Mucosa of rectum (tissue), 2 donors: ENCODE data around the gene APOA1.

ENCODE experiments used
- H3K27ac ChIP-seq, 2 donors: one replicate each; pipeline ENCODE4 v1.7.0; 2013; ENCODE audit warnings: inconsistent platforms in 2 of 2, low read depth in 2 of 2, low read length in 2 of 2
- H3K27me3 ChIP-seq, 2 donors: one replicate each; pipeline ENCODE4 v1.7.0; 2013; ENCODE audit warnings: low read length in 2 of 2; ENCODE audit not compliant: control insufficient read depth in 2 of 2, insufficient read depth in 2 of 2
- H3K36me3 ChIP-seq, 2 donors: one replicate each; pipeline ENCODE4 v1.7.0; 2013; ENCODE audit warnings: low read length in 2 of 2; ENCODE audit not compliant: control insufficient read depth in 2 of 2, insufficient read depth in 2 of 2
- H3K4me1 ChIP-seq, 2 donors: one replicate each; pipeline ENCODE4 v1.7.0; 2013; ENCODE audit warnings: low read length in 2 of 2, mild to moderate bottlenecking in 1 of 2; ENCODE audit not compliant: control insufficient read depth in 2 of 2, insufficient read depth in 2 of 2
- H3K4me3 ChIP-seq, 2 donors: one replicate each; pipeline ENCODE4 v1.7.0; 2013; ENCODE audit warnings: low read length in 2 of 2
- H3K9ac ChIP-seq, 2 donors: one replicate each; pipeline ENCODE4 v1.7.0; 2013; ENCODE audit warnings: low read length in 2 of 2, low read depth in 1 of 2, mild to moderate bottlenecking in 1 of 2
- H3K9me3 ChIP-seq, 2 donors: one replicate each; pipeline ENCODE4 v1.7.0; 2013; ENCODE audit warnings: low read length in 2 of 2; ENCODE audit not compliant: control insufficient read depth in 2 of 2
- donor health status: healthy.
- donor health status: Normal muscosa, but diverticular disease.

Gene APOA1

GRCh38 chr11:116847612-116848011 is 10.2 kb upstream of the APOA1 start:
- H3K36me3 ChIP-seq = peaks cover 32 to 54% of the 10 kb centered on the region in 2 donors
- H3K9me3 ChIP-seq = no peaks in the 10 kb centered on the region
- no peaks in the 10 kb centered on the region for H3K27me3 ChIP-seq
- H3K4me3 ChIP-seq = no peak overlapping the region
- no peak overlapping the region for H3K27ac ChIP-seq
- H3K4me1 ChIP-seq = peaks cover 11 to 17% of the 10 kb centered on the region in 2 donors
- no peak overlapping the region for H3K9ac ChIP-seq

GRCh38 chr11:116844722-116845121 is 7.3 kb upstream of the APOA1 start:
- Histone ChIP-seq H3K27ac (no peak overlapping the region), H3K4me1 (no peaks in the 10 kb centered on the region), H3K9me3 (no peaks in the 10 kb centered on the region), H3K4me3 (no peak overlapping the region), H3K36me3 (peaks cover 32 to 51% of the 10 kb centered on the region in 2 donors), H3K27me3 (no peaks in the 10 kb centered on the region), H3K9ac (no peak overlapping the region)

DNA sequence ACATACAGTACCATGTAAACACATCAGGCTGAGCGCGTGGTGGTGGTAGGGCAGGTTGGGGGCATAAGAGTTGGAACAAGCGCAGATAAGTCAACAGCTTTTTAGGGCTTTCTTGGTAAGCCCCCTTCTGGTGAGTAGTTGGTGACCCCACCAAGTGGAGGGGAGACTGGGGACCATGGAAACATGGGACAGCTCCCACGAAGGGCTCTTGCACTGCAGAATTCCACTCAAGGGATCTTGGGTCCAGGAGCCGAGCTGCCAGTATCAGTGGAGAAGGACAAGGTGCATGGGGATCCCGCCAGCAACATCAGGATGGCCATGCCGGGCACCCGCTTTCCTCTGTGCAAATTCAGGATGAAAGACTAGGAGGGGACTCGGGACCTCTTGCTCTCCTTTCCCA is 6.2 kb upstream of the APOA1 start:
- Histone ChIP-seq H3K4me3 (no peak overlapping the region), H3K9me3 (no peaks in the 10 kb centered on the region), H3K36me3 (peaks cover 25 to 40% of the 10 kb centered on the region in 2 donors), H3K4me1 (no peaks in the 10 kb centered on the region), H3K27me3 (no peaks in the 10 kb centered on the region), H3K9ac (no peak overlapping the region), H3K27ac (no peak overlapping the region)

- no peak overlapping the region for H3K9ac ChIP-seq
- no peak overlapping the region for H3K27ac ChIP-seq
- H3K27me3 ChIP-seq = no peaks in the 10 kb centered on the region
- no peak overlapping the region for H3K4me3 ChIP-seq
- H3K36me3 ChIP-seq = peaks cover 25 to 37% of the 10 kb centered on the region in 2 donors
- no peaks in the 10 kb centered on the region for H3K4me1 ChIP-seq
- H3K9me3 ChIP-seq = no peaks in the 10 kb centered on the region
These were observed 5.5 kb upstream of the APOA1 start for GRCh38 chr11:116842909-116843308.

GRCh38 chr11:116842117-116842516 is 4.7 kb upstream of the APOA1 start:
- Histone ChIP-seq H3K36me3 (peaks cover 22 to 29% of the 10 kb centered on the region in 2 donors), H3K4me3 (no peak overlapping the region), H3K27ac (no peak overlapping the region)

DNA sequence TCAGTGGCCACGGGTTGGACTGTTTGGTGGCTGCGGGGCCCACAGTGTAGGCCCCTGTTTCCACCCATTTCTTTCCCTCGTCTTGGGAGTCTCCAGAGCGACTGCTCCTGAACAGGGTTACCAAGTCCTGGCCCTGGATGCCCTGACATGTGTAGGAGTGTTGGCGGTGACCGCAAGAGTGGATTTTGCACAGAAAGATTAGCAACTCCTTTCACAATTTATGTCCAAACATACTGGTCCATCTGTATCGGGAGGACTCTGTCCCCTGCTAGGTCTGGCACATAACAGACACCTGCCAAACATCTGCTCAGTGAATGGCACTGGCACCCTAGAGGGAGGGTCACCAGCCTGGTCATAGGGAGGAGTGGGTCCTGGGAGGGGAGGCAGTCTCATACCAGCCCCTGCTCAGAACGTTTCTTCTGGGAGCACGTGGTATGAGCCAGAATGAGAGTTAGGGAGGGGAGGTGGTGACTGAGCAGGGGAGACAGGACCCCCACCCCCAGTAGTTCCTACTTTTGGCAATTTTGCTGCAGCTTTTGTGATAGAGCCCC is 3.4 kb upstream of the APOA1 start:
- no peak overlapping the region for H3K4me3 ChIP-seq
- H3K9me3 ChIP-seq = no peaks in the 10 kb centered on the region
- H3K27me3 ChIP-seq = no peaks in the 10 kb centered on the region
- peaks cover 10 to 17% of the 10 kb centered on the region in 2 donors for H3K36me3 ChIP-seq
- no peak overlapping the region for H3K9ac ChIP-seq
- H3K4me1 ChIP-seq = peaks cover 0 to 5% of the 10 kb centered on the region in 2 donors
- H3K27ac ChIP-seq = no peak overlapping the region

More at GRCh38 chr11:116842117-116842516, 4.7 kb upstream of the APOA1 start:
- Histone ChIP-seq H3K27me3 (no peaks in the 10 kb centered on the region), H3K4me1 (no peaks in the 10 kb centered on the region), H3K9ac (no peak overlapping the region), H3K9me3 (no peaks in the 10 kb centered on the region)

DNA sequence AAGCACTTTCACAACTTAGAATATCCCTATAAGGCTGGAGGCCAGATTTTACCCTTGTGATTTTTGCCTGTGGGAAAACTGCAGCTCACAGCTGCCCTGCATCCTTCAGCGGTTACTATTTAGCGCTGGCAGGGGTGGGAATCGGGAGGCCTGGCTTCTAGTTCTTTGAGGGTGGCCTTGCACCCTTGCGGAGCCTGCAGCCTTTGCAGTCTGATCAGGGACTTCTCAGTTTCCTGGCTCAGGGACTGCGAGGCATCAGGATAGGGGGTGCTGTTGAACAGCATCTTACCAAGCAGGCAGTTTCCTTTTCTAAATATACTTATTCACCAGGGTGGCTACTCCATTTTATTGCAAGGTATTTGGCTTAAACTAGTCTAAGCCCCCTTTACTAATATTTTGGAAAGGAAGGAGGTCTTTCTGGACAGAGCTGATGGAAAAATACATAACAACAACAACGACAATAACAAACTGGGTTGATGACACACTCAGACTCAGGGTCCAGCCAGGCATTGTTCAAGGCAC is 2.9 kb upstream of the APOA1 start:
- Histone ChIP-seq H3K27ac (no peak overlapping the region), H3K36me3 (peaks cover 5 to 12% of the 10 kb centered on the region in 2 donors), H3K4me3 (no peak overlapping the region), H3K9me3 (no peaks in the 10 kb centered on the region), H3K9ac (no peak overlapping the region), H3K27me3 (no peaks in the 10 kb centered on the region), H3K4me1 (peaks cover 0 to 7% of the 10 kb centered on the region in 2 donors)

- Histone ChIP-seq H3K27ac (no peak overlapping the region), H3K9ac (no peak overlapping the region), H3K9me3 (no peaks in the 10 kb centered on the region), H3K36me3 (peaks cover 0 to 2% of the 10 kb centered on the region in 2 donors), H3K4me1 (peaks cover 0 to 7% of the 10 kb centered on the region in 2 donors), H3K27me3 (no peaks in the 10 kb centered on the region), H3K4me3 (no peak overlapping the region)
These were observed 1.1 kb upstream of the APOA1 start for GRCh38 chr11:116838321-116839084.

DNA sequence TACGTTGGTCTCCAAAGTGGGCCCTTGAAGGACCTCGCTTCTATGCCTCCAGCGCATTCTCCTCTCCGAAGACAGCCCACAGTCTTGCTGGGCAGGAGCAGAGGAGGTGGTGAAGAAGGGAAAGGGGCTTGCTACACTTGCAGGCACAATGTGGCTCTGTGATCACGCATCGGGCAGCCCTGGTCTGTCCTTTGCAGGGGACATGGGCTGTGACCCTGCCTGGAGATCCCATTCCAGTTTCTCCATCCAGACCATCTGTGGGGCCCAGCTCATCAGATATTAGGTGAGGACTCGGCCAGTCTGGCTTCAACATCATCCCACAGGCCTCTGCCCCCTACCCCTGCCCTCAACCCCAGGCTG is 810 bp downstream of the APOA1 start:
- Histone ChIP-seq H3K4me3 (no peak overlapping the region), H3K27me3 (no peaks in the 10 kb centered on the region), H3K4me1 (peaks cover 0 to 7% of the 10 kb centered on the region in 2 donors), H3K36me3 (no peaks in the 10 kb centered on the region), H3K9me3 (no peaks in the 10 kb centered on the region), H3K27ac (no peak overlapping the region), H3K9ac (no peak overlapping the region)

- Histone ChIP-seq H3K27ac (peak overlapping the region in 1 of 2 donors; percentile 64), H3K9me3 (no peaks in the 10 kb centered on the region), H3K4me3 (peak overlapping the region; percentile 59 to 63), H3K36me3 (no peaks in the 10 kb centered on the region), H3K9ac (peak overlapping the region in 1 of 2 donors; percentile 41), H3K4me1 (peaks cover 0 to 7% of the 10 kb centered on the region in 2 donors), H3K27me3 (no peaks in the 10 kb centered on the region)
These were observed 1.4 kb downstream of the APOA1 start for GRCh38 chr11:116835791-116836631.
